Endothelial cell of umbilical vein (primary cell): ENCODE measurements around the gene FCMR. TPM values are rescaled to one million over a fixed set of nuclear protein-coding genes. Genes with fewer than 3 reads are reported as not detected.

Source experiments
- BruUV-seq: library from RNA; stranded (reverse); fragments of 400-500 nt; replicated peaks from 2 replicates; lab custom pipeline; 2021; lab: Mats Ljungman, UMichigan
- CTCF ChIA-PET: fragments of 300-600, 350-600 bp; sonication (Branson Sonifier 250); formaldehyde crosslinking; loops from one replicate; lab custom pipeline; 2021; ENCODE audit warnings: antibody characterized with exemption, inconsistent platforms; lab: Charles Lee
- POLR2A ChIA-PET: fragments of 300-600, 350-600 bp; sonication (Branson Sonifier 250); formaldehyde crosslinking; loops from one replicate; lab custom pipeline; 2021; ENCODE audit warnings: antibody characterized with exemption, inconsistent platforms; lab: Charles Lee
- DNase-seq: peaks from one replicate; pipeline ENCODE4 v3.0.0-alpha.2; 2011; ENCODE audit warnings: low read depth, low spot score
- FAIRE-seq: peaks from 2 replicates; lab custom pipeline; 2011; peaks lifted over from hg19 to GRCh38; lab: Jason Lieb, UNC
- H2AFZ ChIP-seq: 2 replicates; pipeline ENCODE4 v1.6.0; 2012; ENCODE audit warnings: low read depth, low read length, control low read depth, inconsistent platforms
- H3K27ac ChIP-seq: 2 replicates; pipeline ENCODE4 v1.5.1; 2011; ENCODE audit warnings: low read depth, mild to moderate bottlenecking, control low read depth, low read length, moderate library complexity; ENCODE audit not compliant: insufficient read depth
- H3K27me3 ChIP-seq, 2 experiments: 2 replicates each; pipeline versions ENCODE4 v1.6.0 to v1.6.1; 2011; ENCODE audit warnings: low read length in 2 of 2, mixed read lengths in 1 of 2; ENCODE audit not compliant: control insufficient read depth in 2 of 2, insufficient read depth in 2 of 2
- H3K36me3 ChIP-seq, 2 experiments: 2 replicates in 1 of 2; 3 replicates in 1 of 2; pipeline ENCODE4 v1.5.1; 2011; ENCODE audit warnings: low read length in 2 of 2, mild to moderate bottlenecking in 1 of 2, moderate library complexity in 1 of 2; ENCODE audit not compliant: control insufficient read depth in 2 of 2, insufficient read depth in 2 of 2; ENCODE audit errors: extremely low read depth in 1 of 2
- H3K4me1 ChIP-seq: 3 replicates; pipeline ENCODE4 v1.5.1; 2011; ENCODE audit warnings: mild to moderate bottlenecking, low read length; ENCODE audit not compliant: control insufficient read depth, insufficient read depth; ENCODE audit errors: extremely low read depth
- H3K4me2 ChIP-seq: 2 replicates; pipeline ENCODE4 v1.6.1; 2011; ENCODE audit warnings: low read length, control low read depth, mixed read lengths; ENCODE audit not compliant: insufficient read depth
- H3K4me3 ChIP-seq, 3 experiments: fragments of 200-600 bp in 1 of 3; sonication (generic), shearing (Covaris generic) in 1 of 3; replicated peaks in 1 of 3; 2 replicates each; pipeline ENCODE4 v1.5.1; 2011 to 2016; ENCODE audit warnings: control low read depth in 3 of 3, low read length in 3 of 3, mild to moderate bottlenecking in 2 of 3, inconsistent platforms in 1 of 3, low read depth in 1 of 3, moderate library complexity in 1 of 3; ENCODE audit not compliant: insufficient read depth in 1 of 3
- H3K79me2 ChIP-seq: 2 replicates; pipeline ENCODE4 v1.6.0; 2012; ENCODE audit warnings: low read length, inconsistent platforms; ENCODE audit not compliant: control insufficient read depth, insufficient read depth
- H3K9ac ChIP-seq: replicated peaks from 2 replicates; pipeline ENCODE3; 2011; ENCODE audit warnings: low read length, control low read depth; ENCODE audit not compliant: insufficient read depth; ENCODE audit errors: extremely low read depth
- H3K9me1 ChIP-seq: replicated peaks from 3 replicates; pipeline ENCODE4 v1.6.0; 2011; ENCODE audit warnings: mild to moderate bottlenecking, low read length; ENCODE audit not compliant: control insufficient read depth, insufficient read depth; ENCODE audit errors: extremely low read depth
- H3K9me3 ChIP-seq: replicated peaks from 2 replicates; pipeline ENCODE4 v1.5.1; 2012; ENCODE audit warnings: low read length, inconsistent platforms; ENCODE audit not compliant: control insufficient read depth, insufficient read depth
- H4K20me1 ChIP-seq: replicated peaks from 2 replicates; pipeline ENCODE3; 2011; ENCODE audit warnings: mild to moderate bottlenecking, low read length; ENCODE audit not compliant: control insufficient read depth, insufficient read depth; ENCODE audit errors: extremely low read depth
- CTCF ChIP-seq, 2 donors: IDR thresholded peaks; 1 replicate in 1 of 2; 2 replicates in 1 of 2; pipeline ENCODE4 v1.5.1; 2011; ENCODE audit warnings: low read length in 2 of 2, mild to moderate bottlenecking in 2 of 2, moderate library complexity in 2 of 2, control low read depth in 1 of 2, inconsistent platforms in 1 of 2, low read depth in 1 of 2; ENCODE audit not compliant: insufficient read depth in 1 of 2; ENCODE audit errors: extremely low read depth in 1 of 2
- FOS ChIP-seq: IDR thresholded peaks from 2 replicates; pipeline ENCODE4 v1.6.1; 2011; ENCODE audit warnings: mild to moderate bottlenecking, low read length, moderate library complexity, borderline replicate concordance; ENCODE audit not compliant: insufficient read depth
- JUN ChIP-seq: IDR thresholded peaks from 2 replicates; pipeline ENCODE4 v1.6.1; 2011; ENCODE audit warnings: borderline replicate concordance, low read depth; ENCODE audit not compliant: insufficient read length, insufficient read depth
- dilution Hi-C: fragments of 300-500 bp; cut with MboI; formaldehyde crosslinking; loops from one replicate; pipeline ENCODE4 v1.15.0; 2019; ENCODE audit warnings: low sequenced_read_pairs; ENCODE audit not compliant: extremely low pct_ligation_motif_present
- intact Hi-C: fragments of 100-400 bp; cut with micrococcal nuclease; formaldehyde crosslinking; loops from one replicate; pipeline ENCODE4 v1.10.0; 2022
- polyA plus RNA-seq, 4 experiments: library from polyadenylated mRNA; depleted of rRNA in 3 of 4; stranded (reverse) in 3 of 4; unstranded in 1 of 4; fragments of >200 nt; gene quantifications; 2 replicates each; pipeline versions ENCODE4 v1.2.1 to v1.2.3, GENCODE V29; 2011 to 2012; ENCODE audit warnings: missing spikeins in 1 of 4
- total RNA-seq: library from RNA; stranded (reverse); gene quantifications from 2 replicates; pipeline ENCODE4 v1.2.3, GENCODE V29; 2021

FCMR gene
- total and polyA plus RNA-seq, 2 donors (not counting 3 experiments of a cell fraction or from before 2014, with no cell fraction given), result not detected

DNA sequence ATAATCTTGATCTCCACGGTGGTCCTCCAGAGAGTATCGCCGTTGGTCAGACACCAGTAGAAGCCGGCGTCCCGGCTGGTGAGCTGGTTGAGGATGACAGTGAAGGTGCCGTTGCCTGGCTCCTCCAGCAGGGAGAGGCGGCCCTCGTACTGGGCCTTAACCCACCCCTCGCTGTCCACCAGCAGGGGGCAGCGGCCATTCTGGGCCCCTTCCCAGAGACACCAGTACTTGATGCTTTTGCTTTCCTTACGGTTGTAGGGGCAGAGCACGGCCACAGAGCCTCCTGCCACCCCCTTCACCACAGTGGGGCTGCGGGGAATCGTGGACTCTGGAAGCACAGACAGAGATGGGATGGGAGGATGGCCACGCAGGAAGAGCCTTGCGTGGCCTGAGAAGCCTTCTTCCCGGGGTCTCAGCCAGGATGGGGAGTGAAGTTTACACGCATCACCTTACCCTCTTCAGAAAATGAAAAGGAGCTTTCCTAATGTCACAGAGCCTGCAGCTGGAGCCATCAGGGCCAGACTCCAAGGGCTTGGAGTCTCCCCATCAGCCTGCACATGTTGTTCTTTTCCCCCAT, 13.8 kb upstream of the FCMR start:
- FAIRE-seq, result no peak
- TF ChIP-seq CTCF (IDR thresholded peaks at IDR 0.05; ENCODE audit: extremely low read depth in 1 of 2, insufficient read depth in 1 of 2, low read depth in 1 of 2, low read length in 2 of 2) (peak; percentile 68 to 89), FOS (no peak)
- Histone ChIP-seq H3K27ac (no peak overlapping the region), H3K36me3 (no peaks in the 10 kb centered on the region), H3K9me1 (no peaks in the 10 kb centered on the region), H3K9ac (no peak overlapping the region), H2AFZ (no peak overlapping the region), H3K79me2 (no peaks in the 10 kb centered on the region), H3K27me3 (no peaks in the 10 kb centered on the region), H3K4me2 (no peak overlapping the region), H3K4me1 (no peaks in the 10 kb centered on the region), H3K9me3 (no peaks in the 10 kb centered on the region), H4K20me1 (no peaks in the 10 kb centered on the region), H3K4me3 (no peak overlapping the region)
- BruUV-seq, result no TSS peak
- intact Hi-C loops, result loop anchor here (1.0 to 2.0 kb wide), 5 partner anchors 47 to 564 kb away; no protein-coding TSS in a partner anchor
- POLR2A ChIA-PET, result interaction anchor here (0.6 kb wide), 1 partner anchor 74 kb away, joined by 6 read pairs; no protein-coding TSS in a partner anchor
- CTCF ChIA-PET, result interaction anchor here (0.6 to 2.8 kb wide), 14 partner anchors 9 to 566 kb away, joined by 3 to 34 read pairs (median 5); partner anchors contain the start of gene FCMR
- dilution Hi-C loops, result no loop called here
- peak; percentile 25 for DNase-seq

DNA sequence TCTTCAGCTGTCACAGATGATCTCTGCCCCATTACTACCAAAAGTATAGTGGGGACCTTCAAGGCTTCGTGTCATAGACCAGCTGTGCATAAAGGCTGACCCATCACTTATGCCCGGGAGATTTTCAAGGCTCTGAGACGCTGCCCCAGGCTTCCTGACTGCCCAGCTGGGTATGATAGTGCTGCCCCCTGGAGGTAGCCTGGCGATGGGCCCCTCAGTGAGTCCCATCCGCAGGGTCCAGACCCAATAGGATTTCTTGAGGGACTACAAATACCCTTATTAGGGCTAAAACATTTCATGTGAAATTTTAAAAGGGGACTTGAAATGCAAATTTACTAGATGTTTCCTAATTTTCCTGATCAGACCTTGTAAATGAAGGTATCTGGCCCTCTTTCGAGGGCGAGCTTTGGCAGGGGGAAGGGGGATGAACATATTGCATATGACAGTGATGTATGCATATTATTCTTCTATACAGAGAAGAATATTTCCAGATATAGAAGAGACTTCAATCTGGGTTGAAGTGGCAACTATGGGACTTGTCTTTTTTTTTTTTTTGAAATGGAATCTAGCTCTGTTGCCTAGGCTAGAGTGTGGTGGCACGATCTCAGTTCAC, 11.7 kb upstream of the FCMR start:
- peak; percentile 11 for DNase-seq
- POLR2A ChIA-PET, result no interaction called here

More for the DNA sequence above, 11.7 kb upstream of the FCMR start:
- no peaks in the 10 kb centered on the region for H4K20me1 ChIP-seq
- H3K9me3 ChIP-seq, result no peaks in the 10 kb centered on the region
- H3K27me3 ChIP-seq, result no peaks in the 10 kb centered on the region
- no peaks in the 10 kb centered on the region for H3K36me3 ChIP-seq
- TF ChIP-seq CTCF (IDR thresholded peaks at IDR 0.05; ENCODE audit: extremely low read depth in 1 of 2, insufficient read depth in 1 of 2, low read depth in 1 of 2, low read length in 2 of 2) (peak; percentile 61 to 65), JUN (no peak)
- CTCF ChIA-PET, result interaction anchor here (0.8 to 1.6 kb wide), 7 partner anchors 8 to 566 kb away, joined by 3 to 6 read pairs (median 4); no protein-coding TSS in a partner anchor
- no TSS peak for BruUV-seq
- no peak overlapping the region for H2AFZ ChIP-seq
- no peak for FAIRE-seq
- H3K27ac ChIP-seq, result no peak overlapping the region
- H3K4me1 ChIP-seq, result no peaks in the 10 kb centered on the region
- H3K4me2 ChIP-seq, result no peak overlapping the region
- H3K79me2 ChIP-seq, result no peaks in the 10 kb centered on the region
- intact Hi-C loops (no loop called here), dilution Hi-C loops (no loop called here)
- H3K9ac ChIP-seq, result no peak overlapping the region
- no peaks in the 10 kb centered on the region for H3K9me1 ChIP-seq
- no peak overlapping the region for H3K4me3 ChIP-seq
